Measurements from ENCODE around the gene MAMDC2. TPM values are rescaled to one million over a fixed set of nuclear protein-coding genes. Genes with fewer than 3 reads are reported as not detected.

The MAMDC2 gene
- total RNA-seq, 4 donors from 2014 or later, result 96.5 to 192 (median 140) TPM

GRCh38 chr9:70261131-70261870, 217.7 kb downstream of the MAMDC2 start:
- no peaks in the 10 kb centered on the region for H3K9me3 ChIP-seq
- WGBS, 2 donors (ENCODE audit: low coverage in 1 of 2), result 75 to 84% methylated on average over 4 of the region's 4 CpGs
- no peak for ATAC-seq
- no peak for TF ChIP-seq POLR2AphosphoS5 (IDR thresholded peaks at IDR 0.05)
- TF ChIP-seq, protein P1, sequence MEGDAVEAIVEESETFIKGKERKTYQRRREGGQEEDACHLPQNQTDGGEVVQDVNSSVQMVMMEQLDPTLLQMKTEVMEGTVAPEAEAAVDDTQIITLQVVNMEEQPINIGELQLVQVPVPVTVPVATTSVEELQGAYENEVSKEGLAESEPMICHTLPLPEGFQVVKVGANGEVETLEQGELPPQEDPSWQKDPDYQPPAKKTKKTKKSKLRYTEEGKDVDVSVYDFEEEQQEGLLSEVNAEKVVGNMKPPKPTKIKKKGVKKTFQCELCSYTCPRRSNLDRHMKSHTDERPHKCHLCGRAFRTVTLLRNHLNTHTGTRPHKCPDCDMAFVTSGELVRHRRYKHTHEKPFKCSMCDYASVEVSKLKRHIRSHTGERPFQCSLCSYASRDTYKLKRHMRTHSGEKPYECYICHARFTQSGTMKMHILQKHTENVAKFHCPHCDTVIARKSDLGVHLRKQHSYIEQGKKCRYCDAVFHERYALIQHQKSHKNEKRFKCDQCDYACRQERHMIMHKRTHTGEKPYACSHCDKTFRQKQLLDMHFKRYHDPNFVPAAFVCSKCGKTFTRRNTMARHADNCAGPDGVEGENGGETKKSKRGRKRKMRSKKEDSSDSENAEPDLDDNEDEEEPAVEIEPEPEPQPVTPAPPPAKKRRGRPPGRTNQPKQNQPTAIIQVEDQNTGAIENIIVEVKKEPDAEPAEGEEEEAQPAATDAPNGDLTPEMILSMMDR (IDR thresholded peaks at IDR 0.05), result no peak
- H3K27ac ChIP-seq, result no peak overlapping the region
- H3K4me1 ChIP-seq, result peaks cover 11 to 65% (median 30%) of the 10 kb centered on the region in 3 donors
- no peak overlapping the region for H3K4me3 ChIP-seq
- peaks cover 0 to 21% of the 10 kb centered on the region in 2 donors for H3K36me3 ChIP-seq
- no peaks in the 10 kb centered on the region for H3K27me3 ChIP-seq

DNA sequence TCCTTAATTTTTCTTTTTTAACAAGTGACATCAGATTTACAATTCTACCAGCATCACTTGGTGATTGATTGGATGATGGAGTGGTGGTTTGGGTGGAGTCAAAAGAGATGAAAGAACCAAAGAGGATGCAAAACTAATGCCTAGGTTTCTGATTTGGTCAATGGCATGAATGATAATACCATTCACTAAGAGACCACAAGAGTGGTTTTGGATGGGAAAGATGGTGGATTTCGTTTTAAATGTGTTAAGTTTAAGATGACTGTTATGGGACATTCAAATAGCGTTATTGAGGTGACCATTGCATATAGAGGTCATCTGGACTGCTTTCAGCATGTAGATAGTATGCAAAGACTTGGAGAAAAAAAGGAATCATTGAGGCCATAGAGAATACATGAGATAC, 218.7 kb downstream of the MAMDC2 start:
- Histone ChIP-seq H3K27me3 (no peaks in the 10 kb centered on the region), H3K4me3 (no peak overlapping the region), H3K36me3 (peaks cover 0 to 27% of the 10 kb centered on the region in 2 donors), H3K9me3 (no peaks in the 10 kb centered on the region), H3K4me1 (peaks cover 11 to 54% (median 24%) of the 10 kb centered on the region in 3 donors), H3K27ac (peak overlapping the region in 2 of 4 donors; percentile 61 to 74)
- no peak for ATAC-seq
- WGBS, 2 donors (ENCODE audit: low coverage in 1 of 2), result 93% methylated on average over 2 of the region's 2 CpGs
- TF ChIP-seq, protein P1 (IDR thresholded peaks at IDR 0.05), result no peak
- TF ChIP-seq EP300 (IDR thresholded peaks at IDR 0.05) (no peak), POLR2A (IDR thresholded peaks at IDR 0.05) (no peak), POLR2AphosphoS5 (IDR thresholded peaks at IDR 0.05) (no peak)

DNA sequence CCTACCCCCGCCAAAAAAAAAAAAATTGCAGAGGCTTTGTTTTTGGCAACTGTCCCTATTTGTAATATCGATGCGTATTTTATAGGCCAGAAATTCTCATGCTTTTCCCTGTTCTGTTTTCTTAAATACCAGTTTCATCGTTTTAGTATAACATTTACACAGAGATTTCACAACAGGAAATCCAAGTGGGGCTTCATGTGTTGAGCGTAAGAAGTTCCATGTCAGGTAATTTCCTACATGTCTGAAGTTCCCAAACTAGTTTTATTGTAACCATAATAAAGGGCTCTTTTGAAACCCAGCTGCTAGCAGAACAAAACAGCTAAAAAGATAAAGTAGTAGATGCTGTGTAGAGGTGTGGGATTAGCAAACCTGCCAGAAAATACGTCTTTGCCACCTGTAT, 219.3 kb downstream of the MAMDC2 start:
- no peaks in the 10 kb centered on the region for H3K9me3 ChIP-seq
- WGBS, 2 donors (ENCODE audit: low coverage in 1 of 2), result 17 to 18% methylated on average over 6 of the region's 6 CpGs

DNA sequence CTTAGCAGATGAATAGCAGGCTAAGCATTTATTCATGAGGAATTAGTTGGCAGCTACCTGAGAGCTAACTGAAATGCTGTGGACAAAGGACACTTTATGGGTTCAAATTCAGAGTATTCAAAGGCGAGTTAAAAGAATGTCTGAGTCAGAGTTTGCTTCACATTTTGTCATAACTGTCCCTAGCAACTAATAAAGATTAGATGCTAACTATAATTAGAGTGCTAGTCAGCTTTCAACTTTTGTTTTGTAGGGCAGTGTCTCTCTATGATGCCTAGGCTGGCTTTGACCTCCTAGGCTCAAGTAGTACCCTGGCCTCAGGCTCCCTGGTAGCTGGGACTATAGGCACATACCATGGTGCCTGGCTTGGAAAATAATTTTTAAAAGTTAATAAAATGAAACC, 219.8 kb downstream of the MAMDC2 start:
- no peak for ATAC-seq
- Histone ChIP-seq H3K36me3 (peaks cover 0 to 27% of the 10 kb centered on the region in 2 donors), H3K4me1 (peaks cover 8 to 44% (median 24%) of the 10 kb centered on the region in 3 donors), H3K27me3 (no peaks in the 10 kb centered on the region), H3K27ac (peak overlapping the region; percentile 55 to 74 (median 64)), H3K9me3 (no peaks in the 10 kb centered on the region), H3K4me3 (no peak overlapping the region)
- 0 to 14% methylated on average over 1 of the region's 1 CpG for WGBS, 2 donors (ENCODE audit: low coverage in 1 of 2)
- peak; percentile 54 for TF ChIP-seq POLR2AphosphoS5 (IDR thresholded peaks at IDR 0.05)
- TF ChIP-seq EP300 (IDR thresholded peaks at IDR 0.05), result no peak
- TF ChIP-seq, protein P1 (IDR thresholded peaks at IDR 0.05), result no peak
- no peak for TF ChIP-seq POLR2A (IDR thresholded peaks at IDR 0.05)

More for the DNA sequence above, 219.3 kb downstream of the MAMDC2 start:
- H3K36me3 ChIP-seq, result peaks cover 0 to 27% of the 10 kb centered on the region in 2 donors
- H3K4me3 ChIP-seq, result no peak overlapping the region
- TF ChIP-seq POLR2AphosphoS5 (IDR thresholded peaks at IDR 0.05) (no peak), POLR2A (IDR thresholded peaks at IDR 0.05) (no peak), EP300 (IDR thresholded peaks at IDR 0.05) (no peak)
- TF ChIP-seq, protein P1 (IDR thresholded peaks at IDR 0.05), result no peak
- H3K4me1 ChIP-seq, result peaks cover 8 to 48% (median 24%) of the 10 kb centered on the region in 3 donors
- no peak for ATAC-seq
- H3K27ac ChIP-seq, result peak overlapping the region; percentile 55 to 74 (median 64)
- no peaks in the 10 kb centered on the region for H3K27me3 ChIP-seq

Small RNA genes within 50 kb of the gene (small RNA-seq; reads per million reads assigned to genes)
- 0 to 1.1 (median 0.61) reads per million in 4 donors for gene RNU2-5P

Other genes with a start within 250 kb of the MAMDC2 start
- gene CFAP95, start 223.0 kb upstream of the MAMDC2 start, total RNA-seq, result not detected
- 10 to 100 TPM; 23.4 to 74.4 (median 39.7) TPM for gene SMC5, start 215.1 kb downstream of the MAMDC2 start, total RNA-seq

All from gastroesophageal sphincter (tissue), 4 donors.